H1 (cell line): Measurements from ENCODE around the gene DHTKD1. TPM values are rescaled to one million over a fixed set of nuclear protein-coding genes. Genes with fewer than 3 reads are reported as not detected.
A peak's percentile ranks its signal among the peaks of the same experiment; 100 is the strongest.

Experiments
- CTCF ChIA-PET: fragments of 300-600 bp; sonication (Branson Sonifier 250); formaldehyde crosslinking; loops from one replicate; lab custom pipeline; 2021; ENCODE audit not compliant: partially characterized antibody; lab: Charles Lee
- POLR2A ChIA-PET: fragments of 300-600 bp; sonication (Branson Sonifier 250); formaldehyde crosslinking; loops from one replicate; lab custom pipeline; 2021; ENCODE audit warnings: inconsistent platforms; ENCODE audit not compliant: partially characterized antibody; lab: Charles Lee
- DNase-seq, 2 experiments: peaks; one replicate each; pipeline versions ENCODE4 v3.0.0 to v3.0.0-alpha.2; 2010 to 2022; ENCODE audit warnings: low spot score in 2 of 2, low read depth in 1 of 2, mixed read lengths in 1 of 2
- FAIRE-seq: peaks from 2 replicates; lab custom pipeline; 2011; peaks lifted over from hg19 to GRCh38; lab: Jason Lieb, UNC
- H2AFZ ChIP-seq: 2 replicates; pipeline ENCODE4 v1.8.1; 2012; ENCODE audit warnings: low read length, inconsistent platforms
- H2AK5ac ChIP-seq: 2 replicates; pipeline ENCODE4 v1.6.1; 2013; ENCODE audit warnings: low read depth, low read length
- H2BK120ac ChIP-seq: replicated peaks from 2 replicates; pipeline ENCODE3; 2013; ENCODE audit warnings: low read depth, low read length, inconsistent platforms
- H2BK12ac ChIP-seq: 2 replicates; pipeline ENCODE4 v1.6.1; 2013; ENCODE audit warnings: low read depth, low read length
- H2BK15ac ChIP-seq: 2 replicates; pipeline ENCODE4 v1.6.1; 2013; ENCODE audit warnings: low read length
- H2BK20ac ChIP-seq: 2 replicates; pipeline ENCODE4 v1.6.1; 2013; ENCODE audit warnings: low read length
- H2BK5ac ChIP-seq: 2 replicates; pipeline ENCODE4 v1.6.1; 2013; ENCODE audit warnings: low read depth, low read length
- H3K14ac ChIP-seq: 2 replicates; pipeline ENCODE4 v1.6.1; 2013; ENCODE audit warnings: inconsistent platforms; ENCODE audit not compliant: insufficient read length
- H3K18ac ChIP-seq: 2 replicates; pipeline ENCODE4 v1.6.1; 2013; ENCODE audit warnings: low read length; ENCODE audit errors: extremely low read depth
- H3K23ac ChIP-seq: 2 replicates; pipeline ENCODE4 v1.6.1; 2013; ENCODE audit warnings: inconsistent platforms; ENCODE audit not compliant: insufficient read length
- H3K23me2 ChIP-seq: 2 replicates; pipeline ENCODE4 v1.6.1; 2013; ENCODE audit warnings: low read depth, low read length
- H3K27ac ChIP-seq: 2 replicates; pipeline ENCODE4 v1.6.1; 2011; ENCODE audit warnings: low read depth, low read length, inconsistent platforms
- H3K27me3 ChIP-seq, 4 experiments: replicated peaks in 1 of 4; 1 replicate in 1 of 4; 2 replicates in 3 of 4; pipeline versions ENCODE4 v1.6.1 to v1.8.1; 2011 to 2013; ENCODE audit warnings: low read length in 3 of 4, mild to moderate bottlenecking in 3 of 4, inconsistent platforms in 2 of 4, mixed read lengths in 2 of 4, moderate library complexity in 1 of 4; ENCODE audit not compliant: control insufficient read depth in 3 of 4, insufficient read depth in 3 of 4; ENCODE audit errors: extremely low read depth in 1 of 4
- H3K36me3 ChIP-seq, 4 experiments: 2 replicates each; pipeline versions ENCODE4 v1.6.1 to v1.8.1; 2011 to 2013; ENCODE audit warnings: mild to moderate bottlenecking in 4 of 4, low read length in 3 of 4, moderate library complexity in 2 of 4, control low read depth in 1 of 4, inconsistent platforms in 1 of 4; ENCODE audit not compliant: insufficient read depth in 4 of 4, control insufficient read depth in 2 of 4
- H3K4ac ChIP-seq: replicated peaks from 2 replicates; pipeline ENCODE3; 2013; ENCODE audit warnings: low read length, low read depth, mixed read lengths, inconsistent platforms; ENCODE audit not compliant: insufficient read length
- H3K4me1 ChIP-seq, 4 experiments: replicated peaks in 1 of 4; 1 replicate in 1 of 4; 2 replicates in 3 of 4; pipeline versions ENCODE4 v1.6.1 to v1.8.1; 2011 to 2013; ENCODE audit warnings: low read length in 3 of 4, inconsistent platforms in 2 of 4, mixed read lengths in 1 of 4; ENCODE audit not compliant: insufficient read depth in 4 of 4, control insufficient read depth in 3 of 4
- H3K4me2 ChIP-seq, 2 experiments: 2 replicates each; pipeline versions ENCODE4 v1.6.1 to v1.8.1; 2011 to 2013; ENCODE audit warnings: low read depth in 2 of 2, low read length in 2 of 2, control low read depth in 1 of 2, inconsistent platforms in 1 of 2, mild to moderate bottlenecking in 1 of 2; ENCODE audit not compliant: insufficient read depth in 1 of 2
- H3K4me3 ChIP-seq, 4 experiments: fragments of 200-600, 300-600 bp in 1 of 4; sonication (generic), shearing (Covaris generic), sonication (Bioruptor Twin) in 1 of 4; 2 replicates each; pipeline versions ENCODE4 v1.5.1 to v1.8.1; 2011 to 2016; ENCODE audit warnings: low read length in 4 of 4, low read depth in 3 of 4, control low read depth in 2 of 4, inconsistent platforms in 2 of 4, mild to moderate bottlenecking in 2 of 4, mixed read lengths in 1 of 4, moderate library complexity in 1 of 4; ENCODE audit not compliant: insufficient read depth in 2 of 4; ENCODE audit errors: extremely low read depth in 1 of 4
- H3K56ac ChIP-seq: replicated peaks from 2 replicates; pipeline ENCODE3; 2013; ENCODE audit warnings: low read depth, mild to moderate bottlenecking, mixed read lengths, low read length, inconsistent platforms; ENCODE audit not compliant: insufficient read length
- H3K79me1 ChIP-seq: 2 replicates; pipeline ENCODE4 v1.6.1; 2013; ENCODE audit warnings: low read depth, low read length, control low read depth
- H3K79me2 ChIP-seq, 2 experiments: 2 replicates each; pipeline versions ENCODE4 v1.6.1 to v1.8.1; 2012 to 2013; ENCODE audit warnings: low read length in 2 of 2, mild to moderate bottlenecking in 2 of 2, inconsistent platforms in 1 of 2; ENCODE audit not compliant: insufficient read depth in 2 of 2, control insufficient read depth in 1 of 2
- H3K9ac ChIP-seq, 4 experiments: replicated peaks in 1 of 4; 1 replicate in 1 of 4; 2 replicates in 3 of 4; pipeline versions ENCODE4 v1.6.1 to v1.8.1; 2011 to 2013; ENCODE audit warnings: low read depth in 3 of 4, low read length in 3 of 4, control low read depth in 2 of 4, mild to moderate bottlenecking in 2 of 4, moderate library complexity in 2 of 4, inconsistent platforms in 1 of 4; ENCODE audit errors: extremely low read depth in 1 of 4
- H3K9me3 ChIP-seq, 2 experiments: 2 replicates each; pipeline versions ENCODE4 v1.6.1 to v1.8.1; 2012 to 2013; ENCODE audit warnings: mild to moderate bottlenecking in 2 of 2, moderate library complexity in 2 of 2, control low read depth in 1 of 2, inconsistent platforms in 1 of 2, low read depth in 1 of 2, low read length in 1 of 2, mixed read lengths in 1 of 2; ENCODE audit not compliant: insufficient read depth in 2 of 2
- H4K20me1 ChIP-seq, 2 experiments: replicated peaks in 1 of 2; 2 replicates each; pipeline versions ENCODE3 to v1.8.1; 2011 to 2013; ENCODE audit warnings: inconsistent platforms in 2 of 2, low read length in 2 of 2, mild to moderate bottlenecking in 1 of 2; ENCODE audit not compliant: insufficient read depth in 2 of 2, control insufficient read depth in 1 of 2
- H4K5ac ChIP-seq: 2 replicates; pipeline ENCODE4 v1.6.1; 2013; ENCODE audit warnings: low read length, low read depth, mixed read lengths, inconsistent platforms; ENCODE audit not compliant: insufficient read length
- H4K8ac ChIP-seq: 2 replicates; pipeline ENCODE4 v1.8.0; 2013; ENCODE audit warnings: mild to moderate bottlenecking, moderate library complexity, low read length, inconsistent platforms; ENCODE audit not compliant: insufficient read depth; ENCODE audit errors: extremely low read depth
- H4K91ac ChIP-seq: replicated peaks from 2 replicates; pipeline ENCODE3; 2013; ENCODE audit warnings: low read length, mixed read lengths, inconsistent platforms; ENCODE audit not compliant: insufficient read length
- CBX5 ChIP-seq: fragments of 300-800, 300-1000 bp; sonication (generic); IDR thresholded peaks from 2 replicates; pipeline ENCODE4 v1.7.1; 2016; ENCODE audit warnings: antibody characterized with exemption, low read length, low read depth
- CHD1 ChIP-seq: IDR thresholded peaks from 2 replicates; pipeline ENCODE4 v1.6.1; 2012; ENCODE audit warnings: low read depth, low read length, improper control_type of control experiment
- FOSL1 ChIP-seq: IDR thresholded peaks from 2 replicates; pipeline ENCODE4 v1.6.1; 2011; ENCODE audit warnings: mild to moderate bottlenecking, low read depth, low read length, moderate library complexity; ENCODE audit not compliant: insufficient read depth
- JUND ChIP-seq: IDR thresholded peaks from 2 replicates; pipeline ENCODE4 v1.6.1; 2011; ENCODE audit warnings: mild to moderate bottlenecking, improper control_type of control experiment, low read length
- SP4 ChIP-seq: IDR thresholded peaks from 2 replicates; pipeline ENCODE4 v1.6.1; 2012; ENCODE audit warnings: low read length, inconsistent platforms
- TAF1 ChIP-seq: IDR thresholded peaks from 2 replicates; pipeline ENCODE4 v1.6.1; 2011; ENCODE audit warnings: mild to moderate bottlenecking, low read depth, low read length
- TBP ChIP-seq: IDR thresholded peaks from 2 replicates; pipeline ENCODE4 v1.6.1; 2011; ENCODE audit warnings: low read depth, low read length, improper control_type of control experiment
- WGBS, 2 experiments: shearing (Covaris generic) in 1 of 2; methylation state at CpG; one replicate each; pipeline versions ENCODE4 v1.1.6 to v1.1.7; 2013 to 2015; ENCODE audit warnings: low lambda C conversion rate in 2 of 2, mixed read lengths in 2 of 2, inconsistent platforms in 1 of 2, low coverage in 1 of 2, missing lambda C conversion rate in 1 of 2; ENCODE audit not compliant: insufficient replicate concordance in 2 of 2, insufficient coverage in 1 of 2, insufficient read length in 1 of 2; ENCODE audit errors: extremely low coverage in 1 of 2, missing lambda C conversion rate in 1 of 2; 5-methylcytosine and 5-hydroxymethylcytosine counted together
- polyA plus RNA-seq, 7 experiments: library from polyadenylated mRNA; depleted of rRNA in 3 of 7; stranded (reverse) in 5 of 7; unstranded in 2 of 7; fragments of >200 nt in 5 of 7; fragments of 200-250 nt in 2 of 7; gene quantifications; 1 replicate in 5 of 7; 2 replicates in 1 of 7; 4 replicates in 1 of 7; pipeline versions ENCODE4 v1.2.1 to v1.2.3, GENCODE V29; 2011 to 2013; ENCODE audit warnings: missing spikeins in 2 of 7, mixed read lengths in 2 of 7
- total RNA-seq: library from RNA; stranded (reverse); fragmentation: NEBNext Ultra II Directional; extraction: Animal tissue kit (Norgen Biotek cat#: 25700); gene quantifications from 2 replicates; pipeline ENCODE4 v1.2.1, GENCODE V29; 2021
- TF ChIP-seq, protein P1 (sequence below): IDR thresholded peaks from 2 replicates; pipeline ENCODE4 v1.6.1; 2011; ENCODE audit warnings: low read depth, mild to moderate bottlenecking, low read length; ENCODE audit not compliant: insufficient read depth
- TF ChIP-seq, protein P2 (sequence below): IDR thresholded peaks from 2 replicates; pipeline ENCODE4 v1.6.1; 2012; ENCODE audit warnings: inconsistent platforms

DHTKD1 gene
- total and polyA plus RNA-seq, 2 of the 8 experiments (the other 6 are each of a cell fraction or from before 2014, with no cell fraction given), result 49.8 to 74.9 TPM

DNA sequence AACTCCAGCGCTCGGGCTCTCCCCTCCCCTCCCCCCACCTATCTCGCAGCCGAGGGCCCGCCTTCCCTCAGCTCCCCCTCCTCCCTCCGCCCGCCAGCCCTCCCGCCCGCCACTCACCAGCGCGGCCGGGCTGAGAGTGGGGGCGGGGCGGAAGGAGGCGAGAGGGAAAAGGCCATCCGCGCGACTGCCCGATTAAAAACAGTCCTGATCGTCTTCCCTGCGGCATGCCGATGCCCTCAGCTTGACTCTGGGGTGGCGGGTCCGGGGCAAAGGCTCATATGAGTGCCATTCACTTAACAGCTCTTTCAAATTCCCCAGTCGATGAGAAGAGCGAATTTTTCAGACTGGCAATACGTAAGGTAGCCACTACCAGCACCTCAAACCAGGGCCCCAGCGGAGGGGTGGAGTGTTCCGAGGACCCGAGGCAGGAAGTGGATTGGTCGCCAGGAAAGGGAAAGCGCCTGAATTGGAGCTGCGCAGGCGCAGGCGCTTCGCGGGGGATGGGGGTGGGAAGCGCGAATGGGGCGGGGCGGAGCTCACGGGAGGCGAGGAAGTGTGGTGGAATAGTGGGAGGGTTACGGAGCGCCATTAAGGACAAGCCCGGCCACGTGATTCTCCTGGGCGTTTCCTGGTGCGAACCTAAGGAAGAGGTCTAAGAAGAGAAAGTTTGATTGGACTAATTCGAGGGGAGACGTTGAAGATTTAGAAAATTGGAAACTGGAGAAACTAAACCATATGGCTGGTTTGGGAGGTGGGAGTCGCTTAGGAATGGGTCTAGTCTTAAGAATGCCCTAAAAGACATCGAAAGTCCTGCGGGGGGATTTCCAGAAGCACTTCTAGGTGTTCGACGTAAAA lies 25.7 kb upstream of the DHTKD1 start, which contains the start of gene UPF2:
TSS of gene UPF2 (minus strand) at position 13 of the 855 bp plus-strand sequence. CDS start 7,386 bp downstream, outside the sequence.
- ChIA-PET POLR2A (interaction anchor here (0.6 to 3.4 kb wide), 17 partner anchors 8 to 154 kb away, joined by 3 to 17 read pairs (median 4); partner anchors contain the start of genes CDC123, DHTKD1 and NUDT5), CTCF (interaction anchor here (0.6 to 1.4 kb wide), 3 partner anchors 25 to 211 kb away, joined by 3 read pairs; no protein-coding TSS in a partner anchor)
- Histone ChIP-seq H3K79me1 (peaks cover 4% of the 10 kb centered on the region; the same call in 1 of the 2 replicates), H2BK12ac (peak within 1 kb of the TSS; percentile 100; the same call in 1 of the 2 replicates), H2BK20ac (peak within 1 kb of the TSS; percentile 98; the same call in 1 of the 2 replicates), H3K56ac (peak within 1 kb of the TSS; percentile 100), H4K20me1 (no peaks in the 10 kb centered on the region), H3K9me3 (no peaks in the 10 kb centered on the region), H3K36me3 (no peaks in the 10 kb centered on the region), H3K27ac (peak within 1 kb of the TSS; percentile 100), H2AK5ac (no peak within 1 kb of the TSS; the same call in 1 of the 2 replicates), H2AFZ (peak within 1 kb of the TSS; percentile 98), H3K18ac (peak within 1 kb of the TSS; percentile 99), H3K9ac (peak within 1 kb of the TSS; percentile 86 to 100 (median 99)), H4K91ac (peak within 1 kb of the TSS; percentile 100), H3K4me2 (peak within 1 kb of the TSS; percentile 92 to 97), H3K4ac (peak within 1 kb of the TSS; percentile 97), H3K14ac (no peak within 1 kb of the TSS), H2BK15ac (no peak within 1 kb of the TSS; the same call in 1 of the 2 replicates), H2BK120ac (peak within 1 kb of the TSS; percentile 100), H3K23ac (no peak within 1 kb of the TSS), H2BK5ac (peak within 1 kb of the TSS; percentile 100), H3K79me2 (peaks cover 10 to 43% of the 10 kb centered on the region in 2 experiments), H3K4me3 (peak within 1 kb of the TSS; percentile 77 to 98 (median 94)), H3K23me2 (peaks cover 8% of the 10 kb centered on the region; the same call in 1 of the 2 replicates), H3K4me1 (no peaks in the 10 kb centered on the region; a peak in 2 of 7 replicates), H4K8ac (peak within 1 kb of the TSS; percentile 100), H4K5ac (peak within 1 kb of the TSS; percentile 100), H3K27me3 (no peaks in the 10 kb centered on the region)
- WGBS, 2 experiments, result 10% methylated on average over 33 of the region's 56 CpGs; no CpG with 5 or more reads in 1 of the 2 experiments
- FAIRE-seq (peak; percentile 82), DNase-seq (peak; percentile 93 to 97)
- TF ChIP-seq JUND, result 0 out of 2 replicates have a peak, but pooled peaks have one; percentile 18
- TF ChIP-seq, protein P1, sequence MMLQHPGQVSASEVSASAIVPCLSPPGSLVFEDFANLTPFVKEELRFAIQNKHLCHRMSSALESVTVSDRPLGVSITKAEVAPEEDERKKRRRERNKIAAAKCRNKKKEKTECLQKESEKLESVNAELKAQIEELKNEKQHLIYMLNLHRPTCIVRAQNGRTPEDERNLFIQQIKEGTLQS, result 0 out of 2 replicates have a peak, but pooled peaks have one; percentile 15
- TF ChIP-seq FOSL1, result no peak
- no peak for TF ChIP-seq CHD1
- TF ChIP-seq TAF1, result 0 out of 2 replicates have a peak, but pooled peaks have one; percentile 46
- peak; percentile 99 for TF ChIP-seq SP4
- TF ChIP-seq, protein P2, sequence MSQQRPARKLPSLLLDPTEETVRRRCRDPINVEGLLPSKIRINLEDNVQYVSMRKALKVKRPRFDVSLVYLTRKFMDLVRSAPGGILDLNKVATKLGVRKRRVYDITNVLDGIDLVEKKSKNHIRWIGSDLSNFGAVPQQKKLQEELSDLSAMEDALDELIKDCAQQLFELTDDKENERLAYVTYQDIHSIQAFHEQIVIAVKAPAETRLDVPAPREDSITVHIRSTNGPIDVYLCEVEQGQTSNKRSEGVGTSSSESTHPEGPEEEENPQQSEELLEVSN, result peak; percentile 84
- TF ChIP-seq TBP, result peak; percentile 48; the same call in 1 of the 2 replicates
- TF ChIP-seq CBX5, result no peak
